ENCODE measurements around the gene SOST. TPM values are rescaled to one million over a fixed set of nuclear protein-coding genes. Genes with fewer than 3 reads are reported as not detected.

SOST gene
- total RNA-seq, 2 donors from 2014 or later = 45.2 to 55.4 TPM

DNA sequence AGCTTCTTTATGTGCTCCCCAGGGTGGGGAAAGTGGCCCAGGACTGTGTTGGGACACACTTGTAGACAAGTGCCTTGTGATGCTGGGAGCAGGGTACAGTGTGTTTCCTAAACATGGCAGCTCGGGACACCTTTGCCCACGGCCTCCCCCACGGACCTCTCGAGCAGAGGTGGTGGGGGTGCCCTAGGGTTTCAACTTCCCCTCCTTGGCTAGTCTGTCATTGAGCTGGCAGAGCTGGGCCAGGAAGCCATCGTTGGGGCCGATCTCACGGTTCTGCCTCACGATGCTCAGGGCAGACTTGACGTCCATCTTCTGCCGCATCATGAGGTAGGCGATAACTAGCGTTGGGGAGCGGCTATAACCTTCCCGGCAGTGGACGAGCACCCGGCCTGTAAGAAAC is 10.8 kb upstream of the SOST start:
- Histone ChIP-seq H3K36me3 (peaks cover 41% of the 10 kb centered on the region), H3K27ac (no peak overlapping the region), H3K4me3 (no peak overlapping the region), H3K4me1 (ENCODE audit: control insufficient read depth in 1 of 2, low read depth in 2 of 2) (peaks cover 13 to 43% of the 10 kb centered on the region in 2 donors), H3K9me3 (no peaks in the 10 kb centered on the region), H3K27me3 (replicated peaks; ENCODE audit: insufficient read depth) (no peaks in the 10 kb centered on the region)
- ATAC-seq (ENCODE audit: insufficient number of reproducible peaks, low FRiP score, low read depth) (no peak), DNase-seq (ENCODE audit: low spot score) (no peak)
- TF ChIP-seq, protein P1, sequence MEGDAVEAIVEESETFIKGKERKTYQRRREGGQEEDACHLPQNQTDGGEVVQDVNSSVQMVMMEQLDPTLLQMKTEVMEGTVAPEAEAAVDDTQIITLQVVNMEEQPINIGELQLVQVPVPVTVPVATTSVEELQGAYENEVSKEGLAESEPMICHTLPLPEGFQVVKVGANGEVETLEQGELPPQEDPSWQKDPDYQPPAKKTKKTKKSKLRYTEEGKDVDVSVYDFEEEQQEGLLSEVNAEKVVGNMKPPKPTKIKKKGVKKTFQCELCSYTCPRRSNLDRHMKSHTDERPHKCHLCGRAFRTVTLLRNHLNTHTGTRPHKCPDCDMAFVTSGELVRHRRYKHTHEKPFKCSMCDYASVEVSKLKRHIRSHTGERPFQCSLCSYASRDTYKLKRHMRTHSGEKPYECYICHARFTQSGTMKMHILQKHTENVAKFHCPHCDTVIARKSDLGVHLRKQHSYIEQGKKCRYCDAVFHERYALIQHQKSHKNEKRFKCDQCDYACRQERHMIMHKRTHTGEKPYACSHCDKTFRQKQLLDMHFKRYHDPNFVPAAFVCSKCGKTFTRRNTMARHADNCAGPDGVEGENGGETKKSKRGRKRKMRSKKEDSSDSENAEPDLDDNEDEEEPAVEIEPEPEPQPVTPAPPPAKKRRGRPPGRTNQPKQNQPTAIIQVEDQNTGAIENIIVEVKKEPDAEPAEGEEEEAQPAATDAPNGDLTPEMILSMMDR (IDR thresholded peaks at IDR 0.05) = no peak

DNA sequence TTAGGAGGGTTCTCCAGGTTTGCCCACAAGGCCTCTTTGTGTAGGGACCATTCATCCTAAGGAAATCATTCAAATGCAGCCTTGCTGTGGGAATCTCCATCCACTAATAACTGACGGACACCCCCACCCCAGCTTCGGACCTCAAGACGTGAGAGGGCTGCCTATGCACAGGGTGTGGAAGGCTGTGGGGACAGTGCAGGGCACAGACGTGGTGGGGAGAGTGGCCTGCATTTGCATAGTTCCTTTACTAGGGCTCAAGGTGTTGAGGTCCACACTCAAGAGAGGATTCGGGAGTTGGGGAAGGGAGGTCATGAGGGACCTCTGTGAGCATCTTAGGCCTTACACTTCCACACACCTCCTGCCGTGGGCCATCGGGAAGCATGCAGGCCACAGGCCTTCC is 10.4 kb upstream of the SOST start:
- TF ChIP-seq, protein P1 (IDR thresholded peaks at IDR 0.05) = no peak
- peaks cover 17 to 43% of the 10 kb centered on the region in 2 donors for H3K4me1 ChIP-seq (ENCODE audit: control insufficient read depth in 1 of 2, low read depth in 2 of 2)
- no peak overlapping the region for H3K4me3 ChIP-seq
- H3K27me3 ChIP-seq (replicated peaks; ENCODE audit: insufficient read depth) = no peaks in the 10 kb centered on the region
- H3K27ac ChIP-seq = no peak overlapping the region
- no peaks in the 10 kb centered on the region for H3K9me3 ChIP-seq
- peaks cover 38% of the 10 kb centered on the region for H3K36me3 ChIP-seq
- no peak for DNase-seq (ENCODE audit: low spot score)
- ATAC-seq (ENCODE audit: insufficient number of reproducible peaks, low FRiP score, low read depth) = no peak

DNA sequence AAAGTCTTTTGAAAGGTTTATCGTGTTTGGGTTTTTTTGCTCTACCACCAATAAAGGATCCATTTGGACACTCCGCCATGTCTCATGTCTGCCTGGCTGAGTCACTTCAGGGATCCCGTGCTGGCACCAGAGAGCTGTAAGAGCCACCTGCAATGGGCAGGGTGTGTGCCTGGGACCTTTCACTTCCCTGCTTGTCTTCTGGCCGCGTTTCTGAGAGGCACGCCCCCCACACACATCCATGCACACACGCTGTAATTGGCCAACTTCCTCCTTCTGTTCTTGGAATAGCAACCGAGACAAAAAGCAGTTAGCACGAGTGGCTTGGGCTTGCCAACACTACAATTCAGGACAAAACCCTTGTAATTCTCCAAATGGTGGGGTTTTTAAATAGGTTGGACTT is 9.8 kb upstream of the SOST start:
- TF ChIP-seq, protein P1 (IDR thresholded peaks at IDR 0.05) = no peak
- Histone ChIP-seq H3K27me3 (replicated peaks; ENCODE audit: insufficient read depth) (no peaks in the 10 kb centered on the region), H3K27ac (no peak overlapping the region), H3K36me3 (peaks cover 38% of the 10 kb centered on the region), H3K4me1 (ENCODE audit: control insufficient read depth in 1 of 2, low read depth in 2 of 2) (peaks cover 17 to 39% of the 10 kb centered on the region in 2 donors), H3K4me3 (no peak overlapping the region), H3K9me3 (no peaks in the 10 kb centered on the region)
- DNase-seq (ENCODE audit: low spot score) = no peak
- no peak for ATAC-seq (ENCODE audit: insufficient number of reproducible peaks, low FRiP score, low read depth)

DNA sequence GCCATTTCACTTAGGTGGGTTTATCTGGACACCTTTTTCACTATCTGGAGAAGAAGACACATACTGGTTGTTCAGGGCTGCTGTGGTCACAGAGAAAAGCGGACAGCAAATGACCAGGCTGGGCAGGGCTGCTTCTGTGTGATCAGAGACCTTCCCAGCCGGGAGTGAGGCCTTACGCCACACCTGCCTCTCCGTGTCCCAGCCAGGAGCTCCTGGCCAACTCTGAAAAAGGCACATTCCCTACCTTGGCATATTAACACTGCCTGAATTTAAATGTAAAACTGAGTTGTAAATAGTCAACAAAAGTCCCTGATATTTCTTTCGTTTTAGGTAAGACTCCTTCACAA is 9.1 kb upstream of the SOST start:
- DNase-seq (ENCODE audit: low spot score) (no peak), ATAC-seq (ENCODE audit: insufficient number of reproducible peaks, low FRiP score, low read depth) (no peak)
- Histone ChIP-seq H3K9me3 (no peaks in the 10 kb centered on the region), H3K4me1 (ENCODE audit: control insufficient read depth in 1 of 2, low read depth in 2 of 2) (peaks cover 12 to 34% of the 10 kb centered on the region in 2 donors), H3K27ac (no peak overlapping the region), H3K27me3 (replicated peaks; ENCODE audit: insufficient read depth) (no peaks in the 10 kb centered on the region), H3K36me3 (peaks cover 38% of the 10 kb centered on the region), H3K4me3 (no peak overlapping the region)
- TF ChIP-seq, protein P1 (IDR thresholded peaks at IDR 0.05) = no peak

DNA sequence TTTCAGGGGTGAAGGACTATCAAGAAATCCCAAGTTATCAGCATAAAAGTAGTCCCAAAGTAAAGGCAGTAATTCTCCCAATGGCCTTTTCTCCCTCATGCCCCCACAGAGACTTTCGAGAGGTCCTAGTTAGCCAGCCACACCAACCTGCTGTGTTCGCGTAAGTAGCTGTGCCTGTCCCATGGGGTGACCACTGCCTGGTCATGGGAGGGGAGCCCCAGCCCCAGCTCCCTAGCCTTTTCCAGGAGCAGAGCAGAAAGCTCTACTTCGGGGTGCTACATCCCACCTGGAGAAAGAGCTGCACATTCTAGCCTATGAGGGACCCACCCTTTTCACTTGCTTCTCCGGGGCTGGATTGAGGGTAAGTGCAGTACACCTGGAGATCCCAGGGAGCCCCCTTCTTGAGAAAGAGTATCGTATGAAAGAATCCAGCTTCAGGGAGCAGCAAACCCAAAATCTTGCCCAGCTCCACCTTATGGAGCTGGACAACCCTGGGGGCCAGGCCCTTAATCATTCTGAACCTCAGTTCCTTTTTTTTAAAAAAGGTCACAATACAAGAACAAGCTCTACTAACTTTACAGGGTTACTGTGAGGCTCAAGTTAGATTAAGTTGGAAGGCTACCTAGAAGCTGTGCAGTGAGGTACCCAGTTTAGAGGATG is 8.6 kb upstream of the SOST start:
- no peak overlapping the region for H3K4me3 ChIP-seq
- TF ChIP-seq, protein P1 (IDR thresholded peaks at IDR 0.05) = no peak
- peak overlapping the region in 1 of 2 donors; percentile 53 for H3K27ac ChIP-seq
- no peaks in the 10 kb centered on the region for H3K9me3 ChIP-seq
- ATAC-seq (ENCODE audit: insufficient number of reproducible peaks, low FRiP score, low read depth) = no peak
- no peaks in the 10 kb centered on the region for H3K27me3 ChIP-seq (replicated peaks; ENCODE audit: insufficient read depth)
- H3K4me1 ChIP-seq (ENCODE audit: control insufficient read depth in 1 of 2, low read depth in 2 of 2) = peaks cover 7 to 34% of the 10 kb centered on the region in 2 donors
- no peak for DNase-seq (ENCODE audit: low spot score)
- H3K36me3 ChIP-seq = peaks cover 33% of the 10 kb centered on the region

All from thoracic aorta (tissue), 2 donors.